HepG2 (cell line): ENCODE results near the gene PRRC2A. TPM values are rescaled to one million over a fixed set of nuclear protein-coding genes. Genes with fewer than 3 reads are reported as not detected.
A peak's percentile ranks its signal among the peaks of the same experiment; 100 is the strongest.

Experiments used
- AFF4 ChIP-seq: sonication (generic); formaldehyde crosslinking; IDR thresholded peaks from 2 replicates; pipeline ENCODE4 v1.4.0; 2020; ENCODE audit warnings: missing genetic modification reagents
- CBX5 ChIP-seq: sonication (generic); formaldehyde crosslinking; IDR thresholded peaks from 2 replicates; pipeline ENCODE4 v1.4.0; 2020; ENCODE audit warnings: missing genetic modification reagents, borderline replicate concordance
- EHMT2 ChIP-seq: fragments of 200-600 bp; sonication (generic); IDR thresholded peaks from 2 replicates; pipeline ENCODE4 v1.7.0; 2017; ENCODE audit warnings: antibody characterized with exemption, low read depth, low read length, borderline replicate concordance
- RERE ChIP-seq: IDR thresholded peaks from 2 replicates; pipeline ENCODE4 v1.6.1; 2016; ENCODE audit warnings: low read depth, missing genetic modification reagents, missing compliant biosample characterization
- SMC3 ChIP-seq: IDR thresholded peaks from 2 replicates; pipeline ENCODE4 v1.6.1; 2011; ENCODE audit warnings: low read length, improper control_type of control experiment
- ZC3H4 ChIP-seq: sonication (generic); formaldehyde crosslinking; IDR thresholded peaks from 2 replicates; pipeline ENCODE4 v1.4.0; 2020; ENCODE audit warnings: missing genetic modification reagents, borderline replicate concordance
- ZKSCAN1 ChIP-seq: fragments of 150-350 bp; IDR thresholded peaks from 2 replicates; pipeline ENCODE4 v1.6.1; 2014; ENCODE audit warnings: low read length
- ZNF138 ChIP-seq: sonication (generic); formaldehyde crosslinking; IDR thresholded peaks from 2 replicates; pipeline ENCODE4 v1.5.0; 2020; ENCODE audit warnings: mild to moderate bottlenecking, low read depth, missing genetic modification reagents
- ZNF382 ChIP-seq: sonication (generic); formaldehyde crosslinking; IDR thresholded peaks from 2 replicates; pipeline ENCODE4 v1.5.0; 2020; ENCODE audit warnings: missing genetic modification reagents, mild to moderate bottlenecking, borderline replicate concordance
- ZNF766 ChIP-seq: sonication (generic); formaldehyde crosslinking; IDR thresholded peaks from 2 replicates; pipeline ENCODE4 v1.5.0; 2020; ENCODE audit warnings: missing genetic modification reagents, borderline replicate concordance
- polyA plus RNA-seq, 8 experiments: library from polyadenylated mRNA; depleted of rRNA in 3 of 8; stranded (reverse) in 7 of 8; unstranded in 1 of 8; fragments of >200 nt; fragmentation: Illumina TruSeq in 4 of 8; extraction: Trizol in 4 of 8; gene quantifications; 2 replicates each; pipeline versions ENCODE4 v1.2.1 to v1.2.3, GENCODE V29; 2011 to 2016; ENCODE audit warnings: low read depth in 4 of 8, missing spikeins in 1 of 8, mixed read lengths in 1 of 8; ENCODE audit not compliant: insufficient read depth in 1 of 8
- total RNA-seq, 5 experiments: library from RNA; depleted of rRNA; stranded (reverse); fragments of >200 nt; fragmentation: Illumina TruSeq; extraction: Trizol; gene quantifications; 2 replicates each; pipeline ENCODE4 v1.2.3, GENCODE V29; 2016; ENCODE audit warnings: low read depth in 1 of 5
- TF ChIP-seq, protein P1 (sequence below): sonication (generic); formaldehyde crosslinking; IDR thresholded peaks from 2 replicates; pipeline ENCODE4 v1.4.0; 2020; ENCODE audit warnings: mild to moderate bottlenecking, missing genetic modification reagents
- TF ChIP-seq, protein P2 (sequence below): sonication (generic); formaldehyde crosslinking; conservative IDR thresholded peaks from 2 replicates; pipeline ENCODE4 v1.4.0; 2020; ENCODE audit warnings: missing genetic modification reagents

The PRRC2A gene
- total and polyA plus RNA-seq, 2 of the 13 experiments (the other 11 are each of a cell fraction or from before 2014, with no cell fraction given) = 38.9 to 47.4 TPM

DNA sequence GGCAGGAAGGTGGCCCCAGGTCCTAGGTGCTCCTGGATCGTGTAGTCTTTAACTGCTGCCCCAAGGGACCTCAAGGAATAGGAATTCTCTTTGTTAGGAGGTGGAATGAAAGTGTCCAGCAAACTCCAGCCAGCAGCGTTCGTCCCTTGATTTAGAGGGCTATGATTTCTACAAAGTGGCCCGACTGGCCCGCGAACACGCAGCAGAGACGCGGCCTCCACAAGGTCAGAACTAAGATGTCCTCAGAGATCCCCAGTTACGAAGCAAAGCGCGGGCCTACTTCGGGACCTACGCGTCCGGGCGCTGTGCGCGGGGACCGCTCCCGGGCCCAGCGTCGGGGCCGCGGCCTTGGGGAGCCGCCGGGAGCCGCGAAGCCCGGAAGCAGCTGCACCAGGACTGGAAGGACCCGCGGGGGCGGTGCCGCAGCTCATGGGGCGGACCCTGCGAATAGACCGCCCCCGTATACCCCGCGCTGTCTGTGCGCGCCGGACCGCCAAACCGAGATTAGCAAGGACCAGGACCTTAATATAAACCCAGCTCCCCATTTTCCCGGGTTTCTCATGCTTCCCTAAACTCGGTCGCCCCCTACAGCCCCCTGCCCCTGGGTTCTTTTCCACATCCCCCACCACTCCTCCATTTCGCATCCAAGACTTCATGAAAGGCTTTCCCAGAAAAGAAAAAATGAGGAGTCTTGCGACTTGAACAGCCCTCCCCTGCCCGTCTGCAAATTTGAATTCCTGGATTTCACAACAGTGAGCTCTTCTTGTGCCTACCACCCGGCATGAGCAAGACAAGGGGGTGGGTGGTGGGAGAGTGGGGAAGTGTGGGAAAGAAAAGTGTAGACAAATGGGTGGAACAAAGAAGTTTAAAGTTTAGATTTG lies 40.1 kb downstream of the PRRC2A start, which contains the start of gene C6orf47 (continued):
- TF ChIP-seq AFF4 (CRISPR knock-in tag) (peak; percentile 70; the same call in 1 of the 2 replicates), SMC3 (no peak), ZC3H4 (CRISPR knock-in tag) (peak; percentile 33; the same call in 1 of the 2 replicates), ZNF138 (CRISPR knock-in tag) (peak; percentile 74; the same call in 1 of the 2 replicates), RERE (no peak), ZKSCAN1 (no peak), CBX5 (CRISPR knock-in tag) (no peak; the same call in 1 of the 2 replicates), ZNF382 (CRISPR knock-in tag) (no peak; the same call in 1 of the 2 replicates), ZNF766 (CRISPR knock-in tag) (peak; percentile 87; the same call in 1 of the 2 replicates), EHMT2 (no peak)
- TF ChIP-seq, protein P1, sequence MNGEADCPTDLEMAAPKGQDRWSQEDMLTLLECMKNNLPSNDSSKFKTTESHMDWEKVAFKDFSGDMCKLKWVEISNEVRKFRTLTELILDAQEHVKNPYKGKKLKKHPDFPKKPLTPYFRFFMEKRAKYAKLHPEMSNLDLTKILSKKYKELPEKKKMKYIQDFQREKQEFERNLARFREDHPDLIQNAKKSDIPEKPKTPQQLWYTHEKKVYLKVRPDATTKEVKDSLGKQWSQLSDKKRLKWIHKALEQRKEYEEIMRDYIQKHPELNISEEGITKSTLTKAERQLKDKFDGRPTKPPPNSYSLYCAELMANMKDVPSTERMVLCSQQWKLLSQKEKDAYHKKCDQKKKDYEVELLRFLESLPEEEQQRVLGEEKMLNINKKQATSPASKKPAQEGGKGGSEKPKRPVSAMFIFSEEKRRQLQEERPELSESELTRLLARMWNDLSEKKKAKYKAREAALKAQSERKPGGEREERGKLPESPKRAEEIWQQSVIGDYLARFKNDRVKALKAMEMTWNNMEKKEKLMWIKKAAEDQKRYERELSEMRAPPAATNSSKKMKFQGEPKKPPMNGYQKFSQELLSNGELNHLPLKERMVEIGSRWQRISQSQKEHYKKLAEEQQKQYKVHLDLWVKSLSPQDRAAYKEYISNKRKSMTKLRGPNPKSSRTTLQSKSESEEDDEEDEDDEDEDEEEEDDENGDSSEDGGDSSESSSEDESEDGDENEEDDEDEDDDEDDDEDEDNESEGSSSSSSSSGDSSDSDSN (CRISPR knock-in tag) = peak; percentile 99
- TF ChIP-seq, protein P2, sequence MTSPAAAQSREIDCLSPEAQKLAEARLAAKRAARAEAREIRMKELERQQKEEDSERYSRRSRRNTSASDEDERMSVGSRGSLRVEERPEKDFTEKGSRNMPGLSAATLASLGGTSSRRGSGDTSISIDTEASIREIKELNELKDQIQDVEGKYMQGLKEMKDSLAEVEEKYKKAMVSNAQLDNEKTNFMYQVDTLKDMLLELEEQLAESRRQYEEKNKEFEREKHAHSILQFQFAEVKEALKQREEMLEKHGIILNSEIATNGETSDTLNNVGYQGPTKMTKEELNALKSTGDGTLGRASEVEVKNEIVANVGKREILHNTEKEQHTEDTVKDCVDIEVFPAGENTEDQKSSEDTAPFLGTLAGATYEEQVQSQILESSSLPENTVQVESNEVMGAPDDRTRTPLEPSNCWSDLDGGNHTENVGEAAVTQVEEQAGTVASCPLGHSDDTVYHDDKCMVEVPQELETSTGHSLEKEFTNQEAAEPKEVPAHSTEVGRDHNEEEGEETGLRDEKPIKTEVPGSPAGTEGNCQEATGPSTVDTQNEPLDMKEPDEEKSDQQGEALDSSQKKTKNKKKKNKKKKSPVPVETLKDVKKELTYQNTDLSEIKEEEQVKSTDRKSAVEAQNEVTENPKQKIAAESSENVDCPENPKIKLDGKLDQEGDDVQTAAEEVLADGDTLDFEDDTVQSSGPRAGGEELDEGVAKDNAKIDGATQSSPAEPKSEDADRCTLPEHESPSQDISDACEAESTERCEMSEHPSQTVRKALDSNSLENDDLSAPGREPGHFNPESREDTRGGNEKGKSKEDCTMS = no peak
